Keratinocyte (primary cell): ENCODE data around the gene MED9. TPM values are rescaled to one million over a fixed set of nuclear protein-coding genes. Genes with fewer than 3 reads are reported as not detected.

Experiments used
- DNase-seq: peaks from one replicate; pipeline ENCODE4 v3.0.0-alpha.2; 2011; ENCODE audit warnings: low read depth, missing footprints, low spot score
- FAIRE-seq: peaks from 2 replicates; lab custom pipeline; 2011; peaks lifted over from hg19 to GRCh38; lab: Jason Lieb, UNC
- H2AFZ ChIP-seq: 2 replicates; pipeline ENCODE4 v1.6.0; 2012; ENCODE audit warnings: low read length, control low read depth, inconsistent platforms; ENCODE audit not compliant: control insufficient read depth
- H3K27ac ChIP-seq: 2 replicates; pipeline ENCODE4 v1.5.1; 2011; ENCODE audit warnings: low read length; ENCODE audit not compliant: control insufficient read depth, insufficient read depth
- H3K27me3 ChIP-seq: 3 replicates; pipeline ENCODE4 v1.6.0; 2011; ENCODE audit warnings: low read length; ENCODE audit not compliant: control insufficient read depth, insufficient read depth; ENCODE audit errors: extremely low read depth
- H3K36me3 ChIP-seq, 2 experiments: 2 replicates in 1 of 2; 3 replicates in 1 of 2; pipeline ENCODE4 v1.5.1; 2011; ENCODE audit warnings: low read length in 2 of 2, mild to moderate bottlenecking in 1 of 2; ENCODE audit not compliant: control insufficient read depth in 2 of 2, insufficient read depth in 2 of 2; ENCODE audit errors: extremely low read depth in 1 of 2
- H3K4me1 ChIP-seq: 3 replicates; pipeline ENCODE4 v1.5.1; 2011; ENCODE audit warnings: low read length; ENCODE audit not compliant: control insufficient read depth, insufficient read depth; ENCODE audit errors: extremely low read depth
- H3K4me2 ChIP-seq: 3 replicates; pipeline ENCODE4 v1.6.0; 2011; ENCODE audit warnings: low read depth, low read length; ENCODE audit not compliant: control insufficient read depth, insufficient read depth; ENCODE audit errors: extremely low read depth
- H3K4me3 ChIP-seq, 3 experiments: fragments of 200-600 bp in 1 of 3; sonication (generic) in 1 of 3; 2 replicates in 2 of 3; 3 replicates in 1 of 3; pipeline ENCODE4 v1.5.1; 2011 to 2016; ENCODE audit warnings: low read length in 3 of 3, mild to moderate bottlenecking in 3 of 3, control low read depth in 2 of 3, inconsistent platforms in 1 of 3, low read depth in 1 of 3, mixed read lengths in 1 of 3, mixed run types in 1 of 3, moderate library complexity in 1 of 3; ENCODE audit not compliant: control insufficient read depth in 2 of 3, insufficient read depth in 2 of 3; ENCODE audit errors: extremely low read depth in 1 of 3
- H3K79me2 ChIP-seq: 2 replicates; pipeline ENCODE4 v1.6.0; 2012; ENCODE audit warnings: low read length; ENCODE audit not compliant: control insufficient read depth, insufficient read depth
- H3K9ac ChIP-seq: 3 replicates; pipeline ENCODE4 v1.6.0; 2011; ENCODE audit warnings: low read length; ENCODE audit not compliant: control insufficient read depth, insufficient read depth; ENCODE audit errors: extremely low read depth
- H3K9me1 ChIP-seq: 3 replicates; pipeline ENCODE4 v1.6.0; 2011; ENCODE audit warnings: low read length; ENCODE audit not compliant: control insufficient read depth, insufficient read depth; ENCODE audit errors: extremely low read depth
- H3K9me3 ChIP-seq: 2 replicates; pipeline ENCODE4 v1.5.1; 2012; ENCODE audit warnings: low read depth, low read length; ENCODE audit not compliant: control insufficient read depth
- H4K20me1 ChIP-seq: 3 replicates; pipeline ENCODE4 v1.6.0; 2011; ENCODE audit warnings: low read length; ENCODE audit not compliant: control insufficient read depth, insufficient read depth; ENCODE audit errors: extremely low read depth
- EZH2 ChIP-seq: IDR thresholded peaks from one replicate; pipeline ENCODE4 v1.6.1; 2012; ENCODE audit warnings: inconsistent platforms, mild to moderate bottlenecking, low read length, moderate library complexity
- dilution Hi-C: fragments of 300-500 bp; cut with MboI; formaldehyde crosslinking; loops from one replicate; pipeline ENCODE4 v1.7.0; 2020; ENCODE audit warnings: low sequenced_read_pairs; ENCODE audit not compliant: extremely low pct_ligation_motif_present
- polyA plus RNA-seq, 5 experiments: library from polyadenylated mRNA; depleted of rRNA in 3 of 5; stranded (reverse) in 3 of 5; stranded (forward) in 1 of 5; unstranded in 1 of 5; fragments of >200 nt; gene quantifications; 1 replicate in 1 of 5; 2 replicates in 3 of 5; 3 replicates in 1 of 5; pipeline versions ENCODE4 v1.2.1 to v1.2.3, GENCODE V29; 2011 to 2012; ENCODE audit warnings: missing spikeins in 2 of 5, low read depth in 1 of 5, low replicate concordance in 1 of 5
- TF ChIP-seq, protein P1 (sequence below), 3 experiments: IDR thresholded peaks in 1 of 3; conservative IDR thresholded peaks in 1 of 3; optimal IDR thresholded peaks in 1 of 3; 2 replicates in 2 of 3; 3 replicates in 1 of 3; pipeline versions ENCODE3 to v1.5.1; 2011; ENCODE audit warnings: low read length in 3 of 3, mild to moderate bottlenecking in 3 of 3, moderate library complexity in 2 of 3, control low read depth in 1 of 3, inconsistent platforms in 1 of 3; ENCODE audit not compliant: insufficient read depth in 2 of 3; ENCODE audit errors: extremely low read depth in 1 of 3

Gene MED9
- polyA plus RNA-seq, 1 donor (not counting 4 experiments of a cell fraction or from before 2014, with no cell fraction given): 6.9 TPM

DNA sequence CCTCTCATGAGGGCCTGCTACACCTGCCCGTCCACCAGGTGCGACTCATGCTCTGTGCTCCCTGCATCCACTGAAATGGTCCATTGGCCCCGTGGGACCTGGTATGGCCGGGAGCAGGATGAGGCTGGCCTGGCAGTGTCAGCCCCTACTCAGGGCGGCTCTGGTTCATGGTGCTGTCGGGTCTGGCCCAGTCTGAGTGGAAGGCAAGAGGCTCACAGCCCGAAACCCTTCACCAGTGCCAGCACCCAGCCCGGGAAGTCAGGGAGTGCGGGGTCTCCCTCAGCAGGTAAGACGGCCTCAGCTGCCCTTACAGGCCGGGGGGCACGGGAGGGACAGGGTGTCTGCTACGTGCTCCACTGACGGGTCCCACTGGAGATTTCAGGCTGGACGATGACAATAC lies 59.9 kb downstream of the MED9 start:
- H3K4me1 ChIP-seq: no peaks in the 10 kb centered on the region
- H3K4me3 ChIP-seq: no peak overlapping the region
- TF ChIP-seq, protein P1, sequence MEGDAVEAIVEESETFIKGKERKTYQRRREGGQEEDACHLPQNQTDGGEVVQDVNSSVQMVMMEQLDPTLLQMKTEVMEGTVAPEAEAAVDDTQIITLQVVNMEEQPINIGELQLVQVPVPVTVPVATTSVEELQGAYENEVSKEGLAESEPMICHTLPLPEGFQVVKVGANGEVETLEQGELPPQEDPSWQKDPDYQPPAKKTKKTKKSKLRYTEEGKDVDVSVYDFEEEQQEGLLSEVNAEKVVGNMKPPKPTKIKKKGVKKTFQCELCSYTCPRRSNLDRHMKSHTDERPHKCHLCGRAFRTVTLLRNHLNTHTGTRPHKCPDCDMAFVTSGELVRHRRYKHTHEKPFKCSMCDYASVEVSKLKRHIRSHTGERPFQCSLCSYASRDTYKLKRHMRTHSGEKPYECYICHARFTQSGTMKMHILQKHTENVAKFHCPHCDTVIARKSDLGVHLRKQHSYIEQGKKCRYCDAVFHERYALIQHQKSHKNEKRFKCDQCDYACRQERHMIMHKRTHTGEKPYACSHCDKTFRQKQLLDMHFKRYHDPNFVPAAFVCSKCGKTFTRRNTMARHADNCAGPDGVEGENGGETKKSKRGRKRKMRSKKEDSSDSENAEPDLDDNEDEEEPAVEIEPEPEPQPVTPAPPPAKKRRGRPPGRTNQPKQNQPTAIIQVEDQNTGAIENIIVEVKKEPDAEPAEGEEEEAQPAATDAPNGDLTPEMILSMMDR (optimal IDR thresholded peaks at IDR 0.05 in 1 of 3, IDR thresholded peaks at IDR 0.05 in 1 of 3, conservative IDR thresholded peaks at IDR 0.05 in 1 of 3; ENCODE audit: extremely low read depth in 1 of 3, insufficient read depth in 2 of 3, low read length in 3 of 3): no peak
- TF ChIP-seq EZH2: no peak
- H4K20me1 ChIP-seq: no peaks in the 10 kb centered on the region
- FAIRE-seq (no peak), DNase-seq (no peak)
- H3K79me2 ChIP-seq: no peaks in the 10 kb centered on the region
- no peaks in the 10 kb centered on the region for H3K27me3 ChIP-seq
- no peak overlapping the region for H3K9ac ChIP-seq
- no peaks in the 10 kb centered on the region for H3K9me1 ChIP-seq
- no peak overlapping the region for H3K27ac ChIP-seq
- H2AFZ ChIP-seq: no peak overlapping the region
- H3K4me2 ChIP-seq: no peak overlapping the region
- dilution Hi-C loops: no loop called here
- H3K36me3 ChIP-seq: no peaks in the 10 kb centered on the region
- no peaks in the 10 kb centered on the region for H3K9me3 ChIP-seq

DNA sequence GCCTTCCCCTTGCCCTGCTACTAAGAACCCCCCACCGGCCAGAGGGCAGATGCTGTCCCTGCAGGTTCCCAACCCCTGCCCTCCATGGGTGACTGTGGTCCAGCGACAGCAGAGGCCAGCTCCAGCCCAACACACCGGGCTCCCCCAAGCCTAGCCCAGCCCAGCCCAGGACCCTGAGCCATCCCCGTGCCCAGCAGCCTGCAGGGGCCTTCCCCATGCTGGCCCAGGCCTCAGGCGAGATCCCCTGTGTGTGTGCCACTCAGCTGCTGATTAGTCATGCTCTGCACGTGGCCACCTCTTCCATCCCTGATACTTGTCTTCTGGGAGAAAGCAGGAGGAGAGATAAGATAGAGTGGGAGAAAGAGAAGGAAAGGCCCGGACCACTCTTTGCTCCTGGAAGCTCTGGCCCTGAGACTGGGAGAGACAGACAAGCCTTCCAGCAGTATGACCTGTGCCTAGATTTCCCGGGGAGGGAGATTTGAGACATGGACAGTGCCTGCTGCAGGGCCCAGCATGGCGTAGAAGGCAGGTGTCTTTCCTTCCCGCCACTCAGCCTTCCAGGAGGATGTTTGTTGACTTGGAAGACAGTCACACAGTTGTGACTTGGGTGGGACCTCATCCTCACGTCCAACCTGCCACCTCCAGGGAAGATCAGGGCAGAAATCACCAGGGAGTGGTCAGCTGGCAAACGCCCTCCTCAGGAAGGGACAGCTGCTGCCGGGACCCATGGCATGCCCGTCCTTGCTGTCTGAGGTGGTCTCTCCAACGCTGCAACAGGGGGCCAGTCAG lies 60.7 kb downstream of the MED9 start:
- H3K79me2 ChIP-seq: no peaks in the 10 kb centered on the region
- H3K4me1 ChIP-seq: no peaks in the 10 kb centered on the region
- no peak overlapping the region for H3K4me3 ChIP-seq
- H2AFZ ChIP-seq: no peak overlapping the region
- DNase-seq (no peak), FAIRE-seq (no peak)
- no peaks in the 10 kb centered on the region for H3K27me3 ChIP-seq
- H3K9me1 ChIP-seq: no peaks in the 10 kb centered on the region
- H3K4me2 ChIP-seq: no peak overlapping the region
- dilution Hi-C loops: no loop called here
- TF ChIP-seq, protein P1 (optimal IDR thresholded peaks at IDR 0.05 in 1 of 3, IDR thresholded peaks at IDR 0.05 in 1 of 3, conservative IDR thresholded peaks at IDR 0.05 in 1 of 3; ENCODE audit: extremely low read depth in 1 of 3, insufficient read depth in 2 of 3, low read length in 3 of 3): no peak
- TF ChIP-seq EZH2: no peak
- H3K27ac ChIP-seq: no peak overlapping the region
- H3K9me3 ChIP-seq: no peaks in the 10 kb centered on the region
- no peaks in the 10 kb centered on the region for H3K36me3 ChIP-seq
- no peak overlapping the region for H3K9ac ChIP-seq
- H4K20me1 ChIP-seq: no peaks in the 10 kb centered on the region
